GM12891 (cell line): ENCODE data around the gene GPATCH3.
"Not testable (repeated sequence)": the region's sequence is repeated elsewhere in the genome, so short reads cannot be mapped to it uniquely, and the experiment has no call there.

Experiments
- DNase-seq: peaks from one replicate; pipeline ENCODE4 v3.0.0; 2011; ENCODE audit warnings: low spot score; ENCODE audit not compliant: insufficient read length
- FAIRE-seq: peaks from 2 replicates; lab custom pipeline; 2011; peaks lifted over from hg19 to GRCh38; lab: Jason Lieb, UNC
- PAX5 ChIP-seq: IDR thresholded peaks from 2 replicates; pipeline ENCODE4 v1.6.1; 2011; ENCODE audit warnings: low read length, moderate library complexity, mild to moderate bottlenecking; ENCODE audit not compliant: insufficient read depth, severe bottlenecking
- POLR2A ChIP-seq: IDR thresholded peaks from 2 replicates; pipeline ENCODE4 v1.6.1; 2011; ENCODE audit warnings: low read depth, low read length, control low read depth
- POLR2AphosphoS5 ChIP-seq: IDR thresholded peaks from 2 replicates; pipeline ENCODE4 v1.6.1; 2011; ENCODE audit warnings: low read depth, low read length, control low read depth
- POU2F2 ChIP-seq: IDR thresholded peaks from 2 replicates; pipeline ENCODE4 v1.6.1; 2011; ENCODE audit warnings: low read depth, mild to moderate bottlenecking, control low read depth, low read length, moderate library complexity
- SPI1 ChIP-seq: IDR thresholded peaks from 2 replicates; pipeline ENCODE4 v1.6.1; 2011; ENCODE audit warnings: low read depth, low read length, control low read depth
- TAF1 ChIP-seq: IDR thresholded peaks from 2 replicates; pipeline ENCODE4 v1.6.1; 2011; ENCODE audit warnings: low read depth, low read length, control low read depth

Gene GPATCH3

GRCh38 chr1:26848941-26849774, 51.1 kb downstream of the GPATCH3 start:
- no peak for DNase-seq
- no peak for TF ChIP-seq SPI1
- TF ChIP-seq POLR2A: no peak
- no peak for FAIRE-seq

GRCh38 chr1:26848499-26848898, 51.8 kb downstream of the GPATCH3 start:
- FAIRE-seq (no peak), DNase-seq (no peak)
- TF ChIP-seq POU2F2 (no peak), PAX5 (no peak), SPI1 (no peak), POLR2AphosphoS5 (no peak), TAF1 (no peak), POLR2A (no peak)

DNA sequence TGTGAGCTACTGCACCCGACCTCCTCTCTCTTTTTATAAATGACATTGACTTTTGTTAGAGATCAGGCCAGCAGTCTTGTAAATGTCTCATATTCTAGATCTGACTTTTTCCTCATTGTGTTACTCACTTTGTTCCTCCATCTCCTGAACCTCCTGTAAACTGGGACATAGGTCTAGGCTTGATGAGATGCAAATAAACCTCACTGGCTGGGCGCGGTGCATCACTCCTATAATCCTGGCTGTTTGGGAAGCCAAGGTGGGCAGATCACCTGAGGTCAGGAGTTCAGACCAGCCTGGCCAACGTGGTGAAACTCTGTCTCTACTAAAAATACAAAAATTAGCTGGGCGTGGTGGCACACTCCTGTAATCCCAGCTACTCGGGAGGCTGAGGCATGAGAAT, 52.4 kb downstream of the GPATCH3 start:
- FAIRE-seq, DNase-seq: not testable (repeated sequence)

DNA sequence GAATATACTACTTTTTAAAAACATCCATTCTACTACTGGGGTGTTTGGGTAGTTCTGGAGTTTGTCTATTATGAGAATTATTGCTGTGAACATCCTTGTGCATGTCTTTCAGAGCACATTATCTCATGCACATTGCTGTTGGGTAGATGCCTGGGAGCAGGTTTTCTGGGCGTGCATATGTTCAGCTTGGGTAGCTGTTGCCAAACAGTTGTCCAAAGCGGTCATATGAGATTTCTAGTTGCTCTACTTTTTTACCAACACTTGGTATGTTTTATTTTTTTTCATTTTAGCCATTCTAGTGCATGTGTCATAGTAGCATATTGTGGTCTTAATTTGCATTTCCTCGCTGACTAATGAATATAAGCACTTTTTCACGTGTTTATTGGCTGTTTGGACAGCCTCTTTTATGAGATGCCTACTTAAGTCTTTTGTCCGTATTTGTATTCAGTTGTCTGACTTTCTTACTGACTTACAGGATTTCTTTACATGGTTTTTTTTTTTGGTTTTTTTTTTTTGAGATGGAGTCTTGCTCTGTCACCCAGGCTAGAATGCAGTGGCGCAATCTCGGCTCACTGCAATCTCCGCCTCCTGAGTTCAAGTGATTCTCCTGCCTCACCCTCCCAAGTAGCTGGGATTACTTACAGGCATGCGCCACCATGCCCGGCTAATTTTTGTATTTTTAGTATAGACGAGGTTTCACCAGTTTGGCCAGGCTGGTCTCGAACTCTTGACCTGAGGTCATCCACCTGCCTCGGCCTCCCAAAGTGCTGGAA, 55.7 kb downstream of the GPATCH3 start:
- FAIRE-seq (peak; percentile 9), DNase-seq (no peak)
- TF ChIP-seq POLR2AphosphoS5: no peak
- TF ChIP-seq SPI1: no peak
- no peak for TF ChIP-seq POU2F2
- TF ChIP-seq PAX5: no peak
- no peak for TF ChIP-seq TAF1
- no peak for TF ChIP-seq POLR2A
